HG02678 (cell line): Measurements from ENCODE around the gene SS18L1.

Source experiments
- ATAC-seq: cut with Tn5 transposase; IDR thresholded peaks from one replicate; pipeline ENCODE4 v1.9.1; 2021; ENCODE audit warnings: mild to moderate bottlenecking, moderate library complexity; ENCODE audit not compliant: unreplicated experiment

Gene SS18L1

DNA sequence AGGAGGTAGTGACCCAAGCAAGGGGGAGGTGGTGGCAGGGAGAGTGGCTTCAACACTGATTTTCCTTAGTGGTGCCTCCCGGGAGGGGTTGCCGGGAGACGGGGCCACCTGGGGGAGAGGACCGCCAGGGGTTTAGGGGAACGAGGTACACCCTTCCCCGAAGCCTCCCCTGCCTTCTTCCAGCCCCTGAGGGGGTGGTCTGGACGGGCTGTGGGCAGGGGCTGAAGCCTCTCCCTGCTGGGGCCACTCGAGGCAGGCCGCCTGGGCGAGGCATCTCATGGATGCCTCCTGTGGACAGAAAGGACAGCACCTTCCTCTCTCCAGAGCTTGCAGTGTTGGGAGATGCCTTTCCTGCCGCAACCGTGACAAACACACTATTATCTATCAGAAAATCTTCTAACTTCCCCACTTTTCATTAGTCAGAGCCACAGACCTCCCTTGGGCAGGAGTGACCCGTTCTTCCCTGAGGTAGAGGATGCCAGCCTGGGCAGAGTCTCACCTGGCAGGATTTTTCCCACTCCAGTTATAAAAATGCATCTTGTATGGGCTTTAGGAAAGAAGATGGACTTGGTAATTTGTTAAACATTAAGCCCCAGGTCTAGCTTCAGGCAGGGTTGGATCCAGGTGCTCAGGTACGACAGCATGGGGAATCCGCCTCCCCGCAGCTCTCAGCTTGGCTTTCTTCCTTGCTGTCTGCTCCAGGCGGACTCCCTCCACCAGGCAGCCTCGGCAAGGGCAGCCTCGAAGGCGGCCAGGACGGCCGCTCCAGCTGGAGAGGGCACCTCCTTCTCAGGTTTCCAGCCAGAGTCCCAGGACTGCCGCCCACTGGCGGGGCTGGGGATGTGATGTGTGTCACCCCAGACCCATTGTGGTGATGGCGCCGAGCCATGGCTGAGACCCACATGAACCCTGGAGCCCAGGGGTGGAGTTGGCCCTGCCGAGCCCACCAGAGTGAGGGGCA lies 65.5 kb downstream of the SS18L1 start:
- no peak for ATAC-seq

GRCh38 chr20:62209850-62210495 lies 66.4 kb downstream of the SS18L1 start:
- ATAC-seq = no peak

- ATAC-seq = no peak
These were observed 66.9 kb downstream of the SS18L1 start for GRCh38 chr20:62210496-62210855.

GRCh38 chr20:62211216-62211615 lies 67.6 kb downstream of the SS18L1 start:
- no peak for ATAC-seq

DNA sequence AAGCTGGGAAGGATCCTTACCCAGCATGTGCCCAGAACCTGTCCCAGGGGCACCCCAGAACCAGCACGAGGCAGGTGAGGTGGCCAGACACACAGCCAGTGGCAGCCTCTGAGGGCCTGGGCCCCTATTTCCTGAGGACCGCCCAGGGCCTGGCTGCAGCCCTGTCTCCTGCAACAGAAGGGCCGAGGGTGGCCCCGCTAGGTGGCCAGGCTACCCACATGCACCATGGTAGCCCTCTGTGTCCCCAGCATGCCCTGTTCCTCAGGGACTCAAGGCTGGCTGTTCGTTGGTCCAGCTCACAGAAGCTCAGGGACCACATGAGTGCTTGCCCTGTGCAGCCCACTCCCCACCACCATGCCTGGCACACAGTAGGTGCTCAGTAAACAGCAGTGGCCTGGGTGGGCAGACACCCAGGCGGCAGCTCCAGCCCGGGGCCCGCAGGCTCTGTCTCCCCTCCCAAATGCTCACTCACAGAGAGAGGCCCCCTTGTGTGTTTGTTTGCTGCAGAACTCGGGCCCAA lies 68.3 kb downstream of the SS18L1 start:
- no peak for ATAC-seq

DNA sequence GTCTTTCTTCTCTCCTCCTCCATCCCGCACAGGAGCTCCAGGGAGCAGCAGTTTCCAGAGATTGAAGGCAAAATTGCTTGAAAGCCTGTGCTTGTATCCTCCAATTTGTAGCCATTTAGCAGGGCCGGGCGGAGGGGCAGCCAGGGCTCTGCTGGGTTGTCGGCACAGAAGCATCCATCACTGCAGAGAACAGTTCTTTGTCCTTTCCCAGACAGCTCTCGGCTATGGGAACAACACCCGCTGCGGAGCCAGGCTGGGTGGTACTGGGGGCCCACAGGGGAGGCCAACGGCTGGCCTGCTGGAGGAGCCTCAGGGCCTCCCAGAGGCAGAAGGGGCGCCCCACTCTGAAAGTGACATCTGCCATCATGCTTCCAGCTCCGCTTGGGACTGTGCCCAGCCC lies 68.7 kb downstream of the SS18L1 start:
- no peak for ATAC-seq

GRCh38 chr20:62214067-62214466 lies 70.5 kb downstream of the SS18L1 start:
- ATAC-seq = no peak

- ATAC-seq = no peak
These were observed 71.7 kb downstream of the SS18L1 start for GRCh38 chr20:62215020-62215990.

GRCh38 chr20:62215991-62216635 lies 72.5 kb downstream of the SS18L1 start:
- ATAC-seq = no peak

DNA sequence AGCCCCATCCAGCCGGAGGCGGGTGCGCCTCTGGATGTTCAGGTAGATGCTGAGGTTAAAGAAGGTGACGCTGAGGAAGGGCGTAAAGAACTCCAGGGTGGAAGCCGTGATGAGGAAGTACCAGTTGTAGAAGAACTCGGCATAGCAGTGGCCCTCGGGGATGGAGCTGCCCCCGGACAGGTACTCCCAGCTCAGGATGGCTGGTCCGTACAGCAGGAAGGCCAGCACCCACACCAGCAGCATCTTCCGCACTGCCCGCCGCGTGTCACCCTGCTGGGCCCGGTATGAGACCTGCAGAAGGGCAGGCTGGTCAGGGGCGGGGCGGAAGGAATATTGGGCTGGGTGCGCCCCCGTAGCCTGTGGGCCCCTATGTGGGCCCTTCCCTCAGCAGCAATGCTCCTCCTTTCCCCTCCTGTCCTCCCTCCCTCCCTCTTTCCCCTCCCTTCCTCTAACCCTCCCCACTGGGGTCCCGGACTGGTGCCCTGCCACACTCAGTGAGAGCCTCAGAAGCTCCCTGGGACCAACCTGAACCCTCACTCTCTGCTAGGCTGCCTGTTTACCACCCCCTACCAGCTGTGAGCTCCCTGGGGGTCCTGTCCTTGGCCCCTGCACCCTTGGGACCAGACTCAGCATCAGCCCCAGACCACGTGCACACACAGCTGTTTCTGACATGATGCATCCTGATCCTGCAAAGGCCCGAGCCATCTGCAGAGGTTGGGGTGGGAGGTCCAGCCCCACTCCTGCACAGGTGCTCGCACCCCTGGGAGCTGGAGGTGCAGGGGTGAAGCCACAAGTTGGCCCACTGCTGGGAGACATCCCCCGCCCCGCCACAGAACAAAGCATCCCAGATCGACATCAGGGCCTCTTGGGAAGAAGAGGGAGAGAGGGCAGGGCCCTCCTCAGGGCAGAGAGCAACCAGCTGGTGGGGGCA lies 73.3 kb downstream of the SS18L1 start:
- no peak for ATAC-seq

DNA sequence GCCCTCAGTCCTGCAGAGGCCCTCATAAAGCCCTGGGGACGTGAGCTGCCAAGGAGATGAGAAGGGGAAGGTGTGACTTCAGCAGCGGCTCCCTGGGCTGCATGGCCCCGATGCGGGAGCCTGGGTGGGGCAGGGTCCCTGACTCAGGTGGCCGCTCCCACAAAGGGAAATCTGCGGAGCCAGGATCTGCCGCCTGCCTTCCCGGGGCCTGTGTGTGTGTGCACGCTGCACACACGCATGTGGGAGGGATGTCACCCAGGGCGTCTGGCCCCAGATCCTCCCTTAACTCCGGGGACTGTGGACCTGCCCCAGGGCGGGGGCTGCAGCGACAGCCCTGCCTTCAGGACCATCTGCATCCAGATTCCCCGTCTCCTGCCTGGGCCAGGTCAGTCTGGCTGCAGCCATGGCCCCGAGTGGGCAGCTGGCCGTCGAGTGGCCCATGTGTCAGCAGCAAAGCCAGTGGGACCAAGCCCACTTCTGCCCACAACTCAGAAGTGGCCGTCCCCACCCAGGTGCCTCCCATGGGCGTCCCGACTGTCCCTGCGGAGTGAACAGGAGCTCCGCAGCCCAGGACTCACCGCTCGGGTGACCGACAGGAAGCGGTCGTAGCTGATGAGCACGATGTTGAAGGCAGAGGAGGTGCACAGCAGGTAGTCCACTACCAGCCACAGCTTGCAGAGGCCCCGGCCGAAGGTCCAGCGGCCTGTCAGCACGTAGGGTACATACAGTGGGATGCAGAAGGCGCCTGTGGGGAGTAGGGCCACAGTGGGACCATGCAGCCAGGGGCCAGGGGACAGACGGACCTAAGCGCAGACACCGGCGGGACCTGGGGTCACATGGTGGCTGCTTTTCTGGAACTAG lies 74.6 kb downstream of the SS18L1 start:
- no peak for ATAC-seq

DNA sequence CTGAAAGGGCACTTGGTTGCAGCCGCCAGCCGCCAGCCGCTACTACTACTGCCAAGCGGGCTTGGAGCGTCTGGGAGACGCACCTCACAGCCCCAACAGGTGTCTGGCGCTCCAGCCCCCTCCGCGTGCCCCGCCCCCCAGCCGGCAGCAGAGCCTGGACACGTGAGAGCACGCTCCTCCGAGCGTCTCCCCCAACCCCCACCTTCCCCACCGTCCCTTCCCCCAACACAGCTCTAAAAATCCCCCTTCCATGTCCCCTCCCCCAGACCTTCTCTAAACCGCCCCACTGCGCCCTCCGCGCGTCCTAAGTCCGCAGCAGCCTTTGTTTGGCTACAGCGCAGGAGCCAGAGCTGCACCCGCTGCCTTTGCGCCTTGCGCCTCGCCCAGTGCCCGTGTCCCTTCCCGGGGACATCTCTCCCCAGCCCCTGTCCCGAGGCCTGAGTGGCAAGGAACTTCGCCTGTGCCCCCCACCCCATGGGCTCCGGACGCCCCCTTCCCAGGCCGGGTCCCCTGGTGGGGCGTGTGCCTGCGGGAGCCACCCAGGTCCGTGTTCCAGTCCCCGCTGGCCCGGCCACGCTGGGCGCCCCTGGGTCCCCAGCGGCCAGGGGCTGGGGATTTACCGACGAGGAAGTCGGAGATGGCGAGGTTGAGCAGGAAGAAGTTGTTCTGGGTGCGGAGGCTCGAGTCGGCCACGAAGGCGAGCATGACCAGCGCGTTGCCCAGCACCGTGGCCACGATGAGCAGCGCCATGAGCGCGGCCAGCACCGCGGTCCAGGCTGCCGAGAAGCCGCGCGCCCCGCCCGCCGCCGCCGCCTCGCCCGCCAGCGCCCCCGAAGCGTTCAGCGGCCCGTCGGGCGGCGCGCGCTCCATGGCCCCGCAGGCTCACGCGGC lies 75.8 kb downstream of the SS18L1 start:
- no peak for ATAC-seq

DNA sequence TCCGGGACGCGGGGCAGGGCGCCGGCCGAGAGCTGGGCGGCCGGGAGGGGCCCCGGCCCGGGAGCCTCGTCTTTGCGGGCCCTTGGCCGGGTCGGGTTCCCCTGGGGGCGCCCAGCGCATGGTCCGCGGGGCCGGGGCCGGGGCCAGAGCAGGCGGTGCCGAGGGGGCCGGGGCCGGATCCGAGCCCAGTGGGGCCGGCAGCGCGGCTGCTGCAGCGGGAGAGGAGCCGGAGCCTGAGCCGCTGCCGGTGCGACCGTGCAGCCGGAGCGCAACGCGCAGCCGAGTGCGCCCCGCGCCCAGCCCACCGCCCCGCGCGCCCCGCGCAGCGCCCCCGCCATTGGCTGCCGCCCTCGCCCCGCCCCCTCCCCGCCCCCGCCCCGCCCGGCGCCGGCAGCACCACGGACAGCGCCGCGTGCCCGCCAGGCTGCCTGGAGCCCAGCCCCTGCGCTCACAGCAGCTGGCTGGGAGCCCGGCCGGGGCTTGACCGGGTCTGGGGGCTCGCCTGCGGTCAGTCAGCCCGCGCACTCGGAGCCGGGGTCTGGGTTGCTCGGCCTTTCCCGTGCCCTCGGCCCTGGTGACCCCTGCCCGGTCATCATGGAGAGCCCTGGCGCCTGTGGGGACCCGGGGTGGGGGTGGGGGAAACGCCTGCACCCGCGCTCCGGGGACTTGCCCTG lies 76.6 kb downstream of the SS18L1 start, which contains the start of gene HRH3:
TSS of gene HRH3 (minus strand) at position 287 of the 674 bp plus-strand sequence. CDS start 308 bp downstream, outside the sequence.
- ATAC-seq = no peak

- no peak for ATAC-seq
These were observed 77.3 kb downstream of the SS18L1 start for GRCh38 chr20:62220666-62221568.

- no peak for ATAC-seq
These were observed 78.8 kb downstream of the SS18L1 start for GRCh38 chr20:62222266-62222850.
